Testis (tissue), 2 donors: ENCODE data around the gene SETDB2.

Experiments
- POLR2A ChIP-seq: fragments of 450-650 bp; IDR thresholded peaks from one replicate; pipeline ENCODE4 v1.6.1; 2017; ENCODE audit warnings: antibody characterized with exemption, mild to moderate bottlenecking, moderate library complexity
- TF ChIP-seq, protein P1 (sequence below), 3 experiments: fragments of 450-650 bp in 2 of 3; fragments of 200-600 bp in 1 of 3; sonication (generic) in 1 of 3; IDR thresholded peaks; one replicate each; pipeline ENCODE4 v1.5.1; 2016 to 2019; ENCODE audit warnings: antibody characterized with exemption in 3 of 3, mild to moderate bottlenecking in 2 of 3, moderate library complexity in 1 of 3

DNA sequence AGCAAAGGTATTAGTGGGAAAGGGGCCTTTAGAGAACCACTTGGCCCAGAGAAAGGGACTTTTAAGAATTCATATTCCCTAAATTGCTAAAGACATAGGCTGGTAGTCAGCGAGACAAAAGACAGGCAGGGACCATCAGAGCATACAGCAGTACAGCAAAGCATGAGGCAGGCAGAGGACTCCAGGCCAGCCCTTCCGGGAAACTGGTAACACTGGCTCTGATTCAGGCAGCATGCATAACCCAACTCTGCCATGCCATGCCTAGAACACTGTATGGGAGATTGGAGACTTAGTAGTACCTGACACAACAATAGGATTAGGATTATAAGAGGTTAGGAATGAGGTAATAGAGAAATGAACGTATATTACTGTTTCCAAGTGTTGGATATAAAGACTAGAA lies 35.1 kb upstream of the SETDB2 start:
- TF ChIP-seq, protein P1, sequence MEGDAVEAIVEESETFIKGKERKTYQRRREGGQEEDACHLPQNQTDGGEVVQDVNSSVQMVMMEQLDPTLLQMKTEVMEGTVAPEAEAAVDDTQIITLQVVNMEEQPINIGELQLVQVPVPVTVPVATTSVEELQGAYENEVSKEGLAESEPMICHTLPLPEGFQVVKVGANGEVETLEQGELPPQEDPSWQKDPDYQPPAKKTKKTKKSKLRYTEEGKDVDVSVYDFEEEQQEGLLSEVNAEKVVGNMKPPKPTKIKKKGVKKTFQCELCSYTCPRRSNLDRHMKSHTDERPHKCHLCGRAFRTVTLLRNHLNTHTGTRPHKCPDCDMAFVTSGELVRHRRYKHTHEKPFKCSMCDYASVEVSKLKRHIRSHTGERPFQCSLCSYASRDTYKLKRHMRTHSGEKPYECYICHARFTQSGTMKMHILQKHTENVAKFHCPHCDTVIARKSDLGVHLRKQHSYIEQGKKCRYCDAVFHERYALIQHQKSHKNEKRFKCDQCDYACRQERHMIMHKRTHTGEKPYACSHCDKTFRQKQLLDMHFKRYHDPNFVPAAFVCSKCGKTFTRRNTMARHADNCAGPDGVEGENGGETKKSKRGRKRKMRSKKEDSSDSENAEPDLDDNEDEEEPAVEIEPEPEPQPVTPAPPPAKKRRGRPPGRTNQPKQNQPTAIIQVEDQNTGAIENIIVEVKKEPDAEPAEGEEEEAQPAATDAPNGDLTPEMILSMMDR (IDR thresholded peaks at IDR 0.05), result no peak
- TF ChIP-seq POLR2A, result no peak
